ENCODE measurements around the gene COG1. TPM values are rescaled to one million over a fixed set of nuclear protein-coding genes. Genes with fewer than 3 reads are reported as not detected.
"Not testable (repeated sequence)": the region's sequence is repeated elsewhere in the genome, so short reads cannot be mapped to it uniquely, and the experiment has no call there.

The COG1 gene, protein sequence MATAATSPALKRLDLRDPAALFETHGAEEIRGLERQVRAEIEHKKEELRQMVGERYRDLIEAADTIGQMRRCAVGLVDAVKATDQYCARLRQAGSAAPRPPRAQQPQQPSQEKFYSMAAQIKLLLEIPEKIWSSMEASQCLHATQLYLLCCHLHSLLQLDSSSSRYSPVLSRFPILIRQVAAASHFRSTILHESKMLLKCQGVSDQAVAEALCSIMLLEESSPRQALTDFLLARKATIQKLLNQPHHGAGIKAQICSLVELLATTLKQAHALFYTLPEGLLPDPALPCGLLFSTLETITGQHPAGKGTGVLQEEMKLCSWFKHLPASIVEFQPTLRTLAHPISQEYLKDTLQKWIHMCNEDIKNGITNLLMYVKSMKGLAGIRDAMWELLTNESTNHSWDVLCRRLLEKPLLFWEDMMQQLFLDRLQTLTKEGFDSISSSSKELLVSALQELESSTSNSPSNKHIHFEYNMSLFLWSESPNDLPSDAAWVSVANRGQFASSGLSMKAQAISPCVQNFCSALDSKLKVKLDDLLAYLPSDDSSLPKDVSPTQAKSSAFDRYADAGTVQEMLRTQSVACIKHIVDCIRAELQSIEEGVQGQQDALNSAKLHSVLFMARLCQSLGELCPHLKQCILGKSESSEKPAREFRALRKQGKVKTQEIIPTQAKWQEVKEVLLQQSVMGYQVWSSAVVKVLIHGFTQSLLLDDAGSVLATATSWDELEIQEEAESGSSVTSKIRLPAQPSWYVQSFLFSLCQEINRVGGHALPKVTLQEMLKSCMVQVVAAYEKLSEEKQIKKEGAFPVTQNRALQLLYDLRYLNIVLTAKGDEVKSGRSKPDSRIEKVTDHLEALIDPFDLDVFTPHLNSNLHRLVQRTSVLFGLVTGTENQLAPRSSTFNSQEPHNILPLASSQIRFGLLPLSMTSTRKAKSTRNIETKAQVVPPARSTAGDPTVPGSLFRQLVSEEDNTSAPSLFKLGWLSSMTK
- total RNA-seq, result 12.6 and 20.0 TPM in 2 replicates
- polyA plus RNA-seq, result 21.0 and 27.0 TPM in 2 replicates
- polyA plus RNA-seq (2012), result 26.1 and 36.5 TPM in 2 replicates
- 43.8 and 53.5 TPM in 2 replicates for polyA minus RNA-seq (ENCODE audit: low replicate concordance)

DNA sequence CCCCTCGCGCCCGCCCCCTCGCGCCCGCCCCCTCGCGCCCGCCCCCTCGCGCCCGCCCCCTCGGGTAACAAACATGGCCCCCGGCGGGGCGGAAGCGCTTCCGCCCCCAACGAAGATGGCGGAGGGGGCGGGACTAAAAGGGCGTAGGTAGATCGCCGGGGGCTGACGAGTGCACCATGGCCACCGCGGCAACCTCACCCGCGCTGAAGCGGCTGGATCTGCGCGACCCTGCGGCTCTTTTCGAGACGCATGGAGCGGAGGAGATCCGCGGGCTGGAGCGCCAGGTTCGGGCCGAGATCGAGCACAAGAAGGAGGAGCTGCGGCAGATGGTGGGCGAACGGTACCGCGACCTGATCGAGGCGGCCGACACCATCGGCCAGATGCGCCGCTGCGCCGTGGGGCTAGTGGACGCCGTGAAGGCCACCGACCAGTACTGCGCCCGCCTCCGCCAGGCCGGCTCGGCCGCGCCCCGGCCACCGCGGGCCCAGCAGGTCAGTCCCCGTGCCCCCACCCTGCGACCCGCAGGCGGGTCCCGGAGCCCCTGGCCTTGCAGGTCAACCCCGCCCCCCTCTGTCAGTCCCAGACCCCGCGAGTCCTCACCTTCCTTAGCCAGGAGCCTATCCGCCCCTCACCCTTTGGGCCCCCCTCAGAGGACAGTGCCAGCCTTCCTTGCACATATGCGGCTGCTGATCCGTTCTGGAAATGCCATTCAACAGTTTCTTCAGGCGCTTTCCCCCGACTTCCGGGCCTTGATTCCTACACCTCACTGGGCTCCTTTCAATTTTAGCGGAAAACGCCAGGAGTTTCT lies at the start of gene COG1:
COG1 (plus strand) TSS at position 162 of the 808 bp plus-strand sequence; CDS start at position 177, 15 bp downstream.
- TF ChIP-seq, protein P1, sequence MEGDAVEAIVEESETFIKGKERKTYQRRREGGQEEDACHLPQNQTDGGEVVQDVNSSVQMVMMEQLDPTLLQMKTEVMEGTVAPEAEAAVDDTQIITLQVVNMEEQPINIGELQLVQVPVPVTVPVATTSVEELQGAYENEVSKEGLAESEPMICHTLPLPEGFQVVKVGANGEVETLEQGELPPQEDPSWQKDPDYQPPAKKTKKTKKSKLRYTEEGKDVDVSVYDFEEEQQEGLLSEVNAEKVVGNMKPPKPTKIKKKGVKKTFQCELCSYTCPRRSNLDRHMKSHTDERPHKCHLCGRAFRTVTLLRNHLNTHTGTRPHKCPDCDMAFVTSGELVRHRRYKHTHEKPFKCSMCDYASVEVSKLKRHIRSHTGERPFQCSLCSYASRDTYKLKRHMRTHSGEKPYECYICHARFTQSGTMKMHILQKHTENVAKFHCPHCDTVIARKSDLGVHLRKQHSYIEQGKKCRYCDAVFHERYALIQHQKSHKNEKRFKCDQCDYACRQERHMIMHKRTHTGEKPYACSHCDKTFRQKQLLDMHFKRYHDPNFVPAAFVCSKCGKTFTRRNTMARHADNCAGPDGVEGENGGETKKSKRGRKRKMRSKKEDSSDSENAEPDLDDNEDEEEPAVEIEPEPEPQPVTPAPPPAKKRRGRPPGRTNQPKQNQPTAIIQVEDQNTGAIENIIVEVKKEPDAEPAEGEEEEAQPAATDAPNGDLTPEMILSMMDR (conservative IDR thresholded peaks at IDR 0.05 in 1 of 2, IDR thresholded peaks at IDR 0.05 in 1 of 2; ENCODE audit: low read depth in 1 of 2, low read length in 2 of 2), result no peak
- TF ChIP-seq EZH2 (IDR thresholded peaks at IDR 0.05; ENCODE audit: low read length, missing control alignments), result no peak
- H3K4me3 ChIP-seq (replicated peaks in 1 of 4; ENCODE audit: control extremely low read depth in 1 of 4, insufficient read depth in 1 of 4, low read depth in 3 of 4, low read length in 4 of 4), result peak within 1 kb of the TSS; percentile 83 to 93 (median 88)
- peak; percentile 88 to 89 for DNase-seq (ENCODE audit: low read depth in 2 of 2)
- H2AFZ ChIP-seq (ENCODE audit: low read length), result peak within 1 kb of the TSS; percentile 98
- H3K27me3 ChIP-seq (ENCODE audit: control insufficient read depth, insufficient read depth, low read length), result no peaks in the 10 kb centered on the region
- H4K20me1 ChIP-seq (ENCODE audit: control insufficient read depth, extremely low read depth, insufficient read depth, low read length), result no peaks in the 10 kb centered on the region
- peaks cover 16% of the 10 kb centered on the region for H3K79me2 ChIP-seq (ENCODE audit: control insufficient read depth, insufficient read depth, low read length)
- peak within 1 kb of the TSS; percentile 92 for H3K27ac ChIP-seq (ENCODE audit: insufficient read depth, low read length)
- peaks cover 13% of the 10 kb centered on the region for H3K36me3 ChIP-seq (ENCODE audit: control insufficient read depth, insufficient read depth, low read length)
- H3K4me1 ChIP-seq (ENCODE audit: control insufficient read depth, extremely low read depth, insufficient read depth, low read length), result peaks cover 6% of the 10 kb centered on the region
- H3K4me2 ChIP-seq (ENCODE audit: extremely low read depth, insufficient read depth, low read length), result peak within 1 kb of the TSS; percentile 81
- no peaks in the 10 kb centered on the region for H3K9me3 ChIP-seq (ENCODE audit: control insufficient read depth, insufficient read depth, low read depth, low read length)
- peak within 1 kb of the TSS; percentile 89 for H3K9ac ChIP-seq (ENCODE audit: insufficient read depth, low read length)

DNA sequence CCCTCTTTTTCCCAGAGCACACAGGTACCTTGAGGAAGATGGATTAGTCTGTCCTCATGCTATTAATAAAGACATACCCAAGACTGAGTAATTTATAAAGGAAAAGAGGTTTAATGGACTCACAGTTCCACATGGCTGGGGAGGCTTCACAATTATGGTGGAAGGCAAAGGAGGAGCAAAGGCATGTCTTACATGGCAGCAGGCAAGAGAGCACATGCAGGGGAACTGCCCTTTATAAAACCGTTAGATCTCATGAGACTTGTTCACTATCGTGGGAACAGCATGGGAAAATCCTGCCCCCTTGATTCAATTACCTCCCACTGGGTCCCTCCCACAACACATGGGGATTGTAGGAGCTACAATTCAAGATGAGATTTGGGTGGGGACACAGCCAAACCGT lies 48.6 kb upstream of the COG1 start:
- H3K36me3 ChIP-seq (ENCODE audit: control insufficient read depth, insufficient read depth, low read length); H3K4me1 ChIP-seq (ENCODE audit: control insufficient read depth, extremely low read depth, insufficient read depth, low read length); H3K27me3 ChIP-seq (ENCODE audit: control insufficient read depth, insufficient read depth, low read length); H3K79me2 ChIP-seq (ENCODE audit: control insufficient read depth, insufficient read depth, low read length); H3K27ac ChIP-seq (ENCODE audit: insufficient read depth, low read length); H2AFZ ChIP-seq (ENCODE audit: low read length); H3K4me3 ChIP-seq (replicated peaks in 1 of 4; ENCODE audit: control extremely low read depth in 1 of 4, insufficient read depth in 1 of 4, low read depth in 3 of 4, low read length in 4 of 4); DNase-seq (ENCODE audit: low read depth in 2 of 2); H4K20me1 ChIP-seq (ENCODE audit: control insufficient read depth, extremely low read depth, insufficient read depth, low read length); H3K4me2 ChIP-seq (ENCODE audit: extremely low read depth, insufficient read depth, low read length); H3K9ac ChIP-seq (ENCODE audit: insufficient read depth, low read length); H3K9me3 ChIP-seq (ENCODE audit: control insufficient read depth, insufficient read depth, low read depth, low read length): not testable (repeated sequence)

DNA sequence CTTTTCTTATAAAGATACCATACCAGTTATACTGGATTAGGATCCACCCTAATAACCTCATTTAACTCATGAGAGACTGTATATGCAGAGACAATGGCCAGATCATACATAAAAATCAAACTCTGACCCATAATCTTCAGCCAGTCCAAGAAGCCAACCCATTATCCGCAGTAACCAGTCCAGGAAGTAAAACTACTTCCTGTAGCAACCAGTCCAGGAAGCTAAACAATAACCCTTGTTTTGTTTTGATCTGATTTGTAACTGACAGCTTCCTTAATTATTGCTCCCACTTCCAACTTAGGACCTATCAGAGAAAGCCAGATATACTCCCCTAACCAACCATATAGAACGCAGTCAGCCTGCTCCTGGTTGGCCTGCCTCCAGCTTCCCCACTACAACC lies 47.2 kb upstream of the COG1 start:
- Histone ChIP-seq H3K4me2 (ENCODE audit: extremely low read depth, insufficient read depth, low read length) (no peak overlapping the region), H3K4me3 (replicated peaks in 1 of 4; ENCODE audit: control extremely low read depth in 1 of 4, insufficient read depth in 1 of 4, low read depth in 3 of 4, low read length in 4 of 4) (no peak overlapping the region), H3K36me3 (ENCODE audit: control insufficient read depth, insufficient read depth, low read length) (no peaks in the 10 kb centered on the region), H3K9ac (ENCODE audit: insufficient read depth, low read length) (no peak overlapping the region), H3K4me1 (ENCODE audit: control insufficient read depth, extremely low read depth, insufficient read depth, low read length) (no peaks in the 10 kb centered on the region), H3K27me3 (ENCODE audit: control insufficient read depth, insufficient read depth, low read length) (no peaks in the 10 kb centered on the region), H3K79me2 (ENCODE audit: control insufficient read depth, insufficient read depth, low read length) (no peaks in the 10 kb centered on the region), H4K20me1 (ENCODE audit: control insufficient read depth, extremely low read depth, insufficient read depth, low read length) (no peaks in the 10 kb centered on the region), H3K27ac (ENCODE audit: insufficient read depth, low read length) (no peak overlapping the region), H3K9me3 (ENCODE audit: control insufficient read depth, insufficient read depth, low read depth, low read length) (no peaks in the 10 kb centered on the region), H2AFZ (ENCODE audit: low read length) (no peak overlapping the region)
- DNase-seq (ENCODE audit: low read depth in 2 of 2), result no peak
- TF ChIP-seq EZH2 (IDR thresholded peaks at IDR 0.05; ENCODE audit: low read length, missing control alignments), result no peak
- TF ChIP-seq, protein P1 (conservative IDR thresholded peaks at IDR 0.05 in 1 of 2, IDR thresholded peaks at IDR 0.05 in 1 of 2; ENCODE audit: low read depth in 1 of 2, low read length in 2 of 2), result no peak

DNA sequence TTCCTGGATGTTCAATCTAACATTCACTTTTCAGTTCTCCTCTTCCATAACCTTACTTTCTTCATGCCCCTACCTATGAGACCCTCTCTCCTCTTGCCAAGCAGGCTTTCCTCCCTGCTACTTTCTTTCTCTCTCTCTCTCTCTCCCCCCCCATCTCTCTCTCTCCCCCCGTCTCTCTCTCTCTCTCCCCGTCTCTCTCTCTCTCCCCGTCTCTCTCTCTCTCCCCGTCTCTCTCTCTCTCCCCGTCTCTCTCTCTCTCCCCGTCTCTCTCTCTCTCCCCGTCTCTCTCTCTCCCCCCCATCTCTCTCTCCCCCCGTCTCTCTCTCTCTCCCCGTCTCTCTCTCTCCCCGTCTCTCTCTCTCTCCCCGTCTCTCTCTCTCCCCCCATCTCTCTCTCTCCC lies 45.1 kb upstream of the COG1 start:
- not testable (repeated sequence) for H3K4me2 ChIP-seq (ENCODE audit: extremely low read depth, insufficient read depth, low read length); H3K27me3 ChIP-seq (ENCODE audit: control insufficient read depth, insufficient read depth, low read length); H3K9me3 ChIP-seq (ENCODE audit: control insufficient read depth, insufficient read depth, low read depth, low read length); DNase-seq (ENCODE audit: low read depth in 2 of 2); H3K4me1 ChIP-seq (ENCODE audit: control insufficient read depth, extremely low read depth, insufficient read depth, low read length); H3K4me3 ChIP-seq (replicated peaks in 1 of 4; ENCODE audit: control extremely low read depth in 1 of 4, insufficient read depth in 1 of 4, low read depth in 3 of 4, low read length in 4 of 4); H2AFZ ChIP-seq (ENCODE audit: low read length); H3K36me3 ChIP-seq (ENCODE audit: control insufficient read depth, insufficient read depth, low read length); H3K27ac ChIP-seq (ENCODE audit: insufficient read depth, low read length); H3K9ac ChIP-seq (ENCODE audit: insufficient read depth, low read length); H4K20me1 ChIP-seq (ENCODE audit: control insufficient read depth, extremely low read depth, insufficient read depth, low read length); H3K79me2 ChIP-seq (ENCODE audit: control insufficient read depth, insufficient read depth, low read length)

Measured in fibroblast of lung (primary cell).